Cardiac septum (tissue), 1 donor: ENCODE results near the gene ZNF674. TPM values are rescaled to one million over a fixed set of nuclear protein-coding genes. Genes with fewer than 3 reads are reported as not detected.

Experiments used
- DNase-seq: peaks from one replicate; pipeline ENCODE4 v3.0.0-alpha.2; 2020; ENCODE audit warnings: low spot score
- intact Hi-C: fragments of 100-400 bp; cut with DNase I; formaldehyde crosslinking; loops from one replicate; pipeline ENCODE4 v1.14.0; 2022
- long read RNA-seq: library from polyadenylated mRNA; unstranded; transcript quantifications from one replicate; pipeline ENCODE4 v2.0.0, GENCODE V29; 2021
- total RNA-seq: library from RNA; stranded (reverse); fragmentation: NEBNext Ultra II Directional; extraction: Animal tissue kit (Norgen Biotek cat#: 25700); gene quantifications from one replicate; pipeline ENCODE4 v1.2.1, GENCODE V29; 2021
- donor health status: DM: no; HTN: no; CAD: no.

The ZNF674 gene
- 2.0 TPM for total RNA-seq
- long read RNA-seq, partial matches to known transcripts: 0 of 1 reads
- long read RNA-seq, other reads (novel, unspliced or antisense): 1 of 1 reads

DNA sequence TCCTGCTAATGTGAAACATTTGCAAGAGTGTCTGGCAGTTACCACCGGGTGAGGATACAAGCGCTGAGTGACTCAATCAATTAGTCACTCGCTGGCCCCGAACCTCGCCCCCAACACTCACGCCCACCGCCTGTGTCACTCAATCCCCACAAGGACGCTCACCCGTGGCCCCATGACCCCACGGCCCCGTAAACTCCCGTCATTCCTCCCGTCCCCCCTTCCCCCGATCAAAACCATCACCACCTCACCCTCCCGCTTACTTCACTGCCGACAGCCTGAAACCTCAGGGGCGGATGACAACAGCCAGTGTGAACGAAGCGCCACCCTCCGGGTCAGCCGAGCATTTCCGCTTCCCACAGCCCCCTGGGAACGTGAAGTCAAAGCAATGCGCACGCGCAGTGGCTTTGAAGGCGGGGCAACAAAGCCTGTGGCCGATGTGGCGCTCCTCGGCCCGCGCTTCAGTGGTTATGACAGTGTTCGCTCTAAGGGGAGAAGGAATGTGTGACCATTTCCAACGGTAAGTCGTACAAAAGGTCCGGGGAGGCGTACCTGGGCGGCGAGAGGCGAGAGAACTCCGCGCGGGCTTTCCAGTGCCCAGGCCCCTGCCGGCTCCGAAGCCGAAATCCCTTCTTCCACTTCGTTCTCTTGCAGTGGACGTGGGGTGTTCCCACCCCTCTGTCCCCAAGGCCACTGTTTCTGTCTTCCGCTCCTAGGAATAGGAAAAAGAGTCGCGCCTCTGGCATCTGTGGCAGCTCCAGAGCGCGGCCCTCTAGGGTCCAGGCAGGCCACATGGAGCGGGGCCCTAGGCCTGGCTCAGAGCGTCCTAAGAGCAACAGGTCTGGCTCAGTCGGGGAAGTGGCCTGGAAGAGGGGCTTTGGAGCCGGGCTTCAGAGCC lies at the start of gene ZNF674:
Gene ZNF674, minus strand, starts transcription at position 311 of the 895 bp plus-strand sequence. CDS start 3,334 bp downstream, outside the sequence.
- intact Hi-C loops: no loop called here
- peak; percentile 97 for DNase-seq

DNA sequence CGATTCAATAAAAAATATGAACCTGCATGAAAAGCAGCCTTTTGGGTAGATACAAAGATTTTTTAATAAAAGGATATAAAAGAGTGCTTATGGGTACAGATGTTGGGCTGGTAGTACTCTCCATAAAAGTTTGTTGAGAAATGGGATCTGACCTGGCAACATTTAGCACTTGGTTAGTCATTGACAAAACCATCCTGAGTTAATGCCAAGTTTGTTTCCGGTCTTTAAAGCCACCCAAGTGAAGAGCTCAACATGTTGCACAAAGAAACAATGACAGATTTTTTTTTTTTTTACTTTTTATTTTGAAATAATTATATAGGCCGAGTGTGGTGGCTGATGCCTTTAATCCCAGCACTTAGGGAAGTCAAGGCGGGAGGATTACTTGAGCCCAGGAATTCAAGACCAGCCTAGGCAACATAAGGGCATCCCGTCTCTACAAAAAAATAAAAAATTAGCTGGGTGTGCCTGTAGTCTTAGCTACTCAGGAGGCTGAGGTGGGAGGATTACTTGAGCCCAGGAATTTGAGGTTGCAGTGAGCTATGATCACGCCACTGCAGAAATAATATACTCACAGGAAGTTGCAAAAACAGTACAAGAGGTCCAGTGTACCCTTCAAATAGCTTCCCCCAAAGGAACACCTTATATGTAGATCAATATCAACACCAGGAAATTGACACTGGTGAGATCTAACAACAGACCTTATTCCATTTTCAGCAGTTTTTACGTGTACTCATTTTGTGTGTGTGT lies 44.9 kb upstream of the ZNF674 start:
- intact Hi-C loops: no loop called here
- DNase-seq: no peak

DNA sequence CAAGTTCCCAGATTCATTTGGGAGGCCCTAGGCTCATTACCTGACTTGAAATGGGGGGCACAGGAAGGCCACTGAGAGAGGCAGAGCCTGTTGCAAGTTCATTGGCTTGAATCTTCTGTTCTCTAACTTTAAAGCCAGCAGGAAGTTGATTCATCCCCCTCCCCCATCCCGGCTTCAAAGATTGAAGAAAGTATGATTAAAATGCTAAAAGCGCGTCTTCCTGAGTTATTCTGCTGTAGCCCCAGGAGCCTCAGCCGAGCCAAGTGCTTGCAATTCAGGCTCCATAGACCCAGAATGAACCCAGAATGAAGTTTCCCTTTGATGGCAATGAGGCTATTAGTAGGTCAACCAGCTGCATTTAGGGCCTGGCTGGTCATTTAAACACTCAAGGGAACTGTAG lies 43.0 kb upstream of the ZNF674 start:
- no peak for DNase-seq
- intact Hi-C loops: no loop called here

DNA sequence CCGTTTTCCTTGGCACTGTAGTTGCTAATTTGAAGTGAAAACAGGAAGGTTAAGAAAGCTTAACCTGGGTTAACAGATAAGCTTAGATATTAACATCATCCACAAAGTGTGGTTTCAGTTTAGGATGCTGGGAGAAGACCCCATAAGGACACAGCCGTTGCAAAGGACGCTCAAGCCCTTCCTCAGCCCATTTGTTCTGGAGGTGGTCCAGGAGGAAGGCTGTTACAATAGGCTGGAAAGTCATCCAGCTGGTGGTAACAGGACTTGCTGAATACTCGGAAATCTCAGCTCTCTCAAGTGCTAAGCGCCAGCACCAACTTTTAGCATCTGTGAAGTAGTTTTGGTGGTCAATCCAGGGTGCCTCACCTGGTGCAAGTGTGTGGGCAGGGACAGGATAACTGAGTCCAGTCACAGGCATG lies 42.5 kb upstream of the ZNF674 start:
- no peak for DNase-seq

DNA sequence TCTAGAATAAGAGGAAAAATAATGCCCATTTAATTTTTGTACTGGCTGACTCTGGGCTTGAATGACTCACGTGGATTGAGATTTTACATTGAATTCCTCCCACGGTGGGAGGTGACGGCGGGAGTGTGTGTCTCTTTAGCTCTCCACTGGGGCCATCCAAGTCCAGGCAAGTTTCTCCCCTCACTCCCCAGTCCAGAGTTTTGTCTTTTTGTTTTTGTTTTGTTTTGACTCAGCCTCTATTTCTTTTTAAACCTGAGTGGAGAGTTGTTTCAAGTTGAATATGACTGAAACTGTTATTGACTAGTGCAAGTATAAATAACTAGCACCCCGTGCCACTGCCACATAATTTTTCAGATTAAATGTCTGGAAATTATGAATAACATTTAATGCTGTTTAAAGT lies 41.9 kb upstream of the ZNF674 start:
- intact Hi-C loops: no loop called here
- no peak for DNase-seq

More for the DNA sequence above, 42.5 kb upstream of the ZNF674 start:
- intact Hi-C loops: no loop called here

DNA sequence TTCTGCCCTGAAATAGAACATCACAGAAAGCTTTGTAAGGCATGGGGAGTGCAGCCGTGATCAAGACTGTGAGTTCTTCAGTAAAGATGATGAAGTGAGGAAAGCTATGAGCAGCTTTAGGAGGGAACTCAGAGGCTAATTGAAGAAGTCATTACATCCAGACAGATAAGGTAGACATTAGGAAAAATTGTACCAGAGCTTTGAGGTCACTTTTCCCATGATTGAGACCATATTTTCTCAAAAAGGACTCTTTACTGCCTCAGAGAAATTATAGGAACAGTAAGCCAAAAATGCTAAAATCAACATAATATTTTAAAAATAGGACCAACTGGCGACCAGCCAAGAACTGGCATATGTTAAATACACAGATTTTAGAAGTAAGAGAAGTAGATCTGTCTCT lies 39.5 kb upstream of the ZNF674 start:
- intact Hi-C loops: no loop called here
- no peak for DNase-seq

DNA sequence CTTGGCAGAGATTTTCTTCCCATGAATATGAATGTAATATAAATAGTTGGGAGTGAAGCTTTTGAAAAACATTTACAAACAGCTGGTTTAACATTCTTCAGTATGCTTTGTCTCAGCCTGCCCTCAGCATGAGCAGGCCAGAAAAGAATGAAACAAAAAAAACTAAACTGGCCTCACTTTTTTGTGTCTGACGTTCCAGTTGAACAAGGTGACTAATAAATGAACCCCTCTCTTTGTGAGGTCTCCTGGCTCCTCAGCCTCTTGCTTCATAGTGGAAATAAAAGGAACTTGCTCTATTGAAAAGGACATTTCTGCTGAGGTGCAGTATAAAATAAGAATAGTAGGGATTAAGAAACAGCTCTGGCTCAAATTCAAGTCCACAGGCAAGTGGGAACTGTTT lies 37.7 kb upstream of the ZNF674 start:
- intact Hi-C loops: no loop called here
- DNase-seq: no peak

DNA sequence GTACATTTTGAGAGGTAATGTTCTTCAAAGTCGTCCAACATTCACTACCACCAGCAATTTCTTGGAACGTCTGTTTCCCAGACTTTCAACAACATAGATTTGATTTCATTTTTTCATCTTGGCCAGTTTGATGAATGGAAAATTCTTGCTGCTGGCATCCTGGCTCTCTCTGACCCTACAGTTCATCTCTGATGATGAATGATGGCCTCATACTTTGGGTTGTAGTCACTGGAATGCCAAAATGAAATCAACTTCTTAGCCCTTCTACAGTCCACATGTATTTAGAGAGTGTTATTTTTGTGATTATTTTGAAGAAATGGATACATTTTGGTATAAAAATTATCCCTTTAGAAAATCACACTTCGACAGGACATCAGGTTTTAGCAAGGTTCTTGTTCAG lies 37.1 kb upstream of the ZNF674 start:
- no peak for DNase-seq
- intact Hi-C loops: no loop called here

DNA sequence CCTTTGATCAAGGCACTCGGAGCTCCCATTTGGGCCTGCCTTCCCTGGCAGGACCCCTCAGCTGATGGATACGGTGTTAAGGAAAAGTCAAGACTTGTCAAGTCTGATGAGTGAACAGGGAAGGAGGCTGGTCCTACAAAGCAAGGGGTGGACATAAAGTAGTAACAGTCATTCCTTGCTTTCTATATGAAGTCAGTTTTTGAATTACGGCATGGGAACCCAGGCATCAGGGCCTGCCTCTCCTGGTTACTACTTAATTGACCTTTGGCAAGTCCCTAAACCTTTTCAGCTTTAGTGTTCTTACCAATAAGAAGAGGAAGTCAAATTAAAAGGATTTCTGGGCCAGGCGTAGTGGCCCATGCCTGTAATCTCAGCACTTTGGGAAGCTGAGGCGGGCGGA lies 35.4 kb upstream of the ZNF674 start:
- DNase-seq: no peak
- intact Hi-C loops: no loop called here

DNA sequence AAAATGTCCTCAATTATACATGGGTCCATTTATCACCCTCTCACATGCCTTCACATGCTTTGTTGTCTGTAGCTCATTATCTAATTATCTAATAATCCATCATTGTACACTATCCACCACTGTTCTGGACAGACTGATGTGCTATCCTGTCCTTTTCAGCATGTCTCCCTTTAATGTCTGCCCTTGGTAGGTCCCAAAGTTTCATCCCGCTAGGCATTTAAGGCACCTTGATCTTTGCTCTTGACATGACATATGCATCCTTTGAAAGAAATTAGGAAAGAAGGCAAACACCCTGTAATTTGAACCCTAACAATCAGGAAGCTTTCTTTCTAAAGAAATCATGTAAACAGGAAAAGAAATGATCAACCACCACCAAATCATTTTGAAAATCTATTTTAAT lies 34.0 kb upstream of the ZNF674 start:
- intact Hi-C loops: no loop called here
- no peak for DNase-seq

DNA sequence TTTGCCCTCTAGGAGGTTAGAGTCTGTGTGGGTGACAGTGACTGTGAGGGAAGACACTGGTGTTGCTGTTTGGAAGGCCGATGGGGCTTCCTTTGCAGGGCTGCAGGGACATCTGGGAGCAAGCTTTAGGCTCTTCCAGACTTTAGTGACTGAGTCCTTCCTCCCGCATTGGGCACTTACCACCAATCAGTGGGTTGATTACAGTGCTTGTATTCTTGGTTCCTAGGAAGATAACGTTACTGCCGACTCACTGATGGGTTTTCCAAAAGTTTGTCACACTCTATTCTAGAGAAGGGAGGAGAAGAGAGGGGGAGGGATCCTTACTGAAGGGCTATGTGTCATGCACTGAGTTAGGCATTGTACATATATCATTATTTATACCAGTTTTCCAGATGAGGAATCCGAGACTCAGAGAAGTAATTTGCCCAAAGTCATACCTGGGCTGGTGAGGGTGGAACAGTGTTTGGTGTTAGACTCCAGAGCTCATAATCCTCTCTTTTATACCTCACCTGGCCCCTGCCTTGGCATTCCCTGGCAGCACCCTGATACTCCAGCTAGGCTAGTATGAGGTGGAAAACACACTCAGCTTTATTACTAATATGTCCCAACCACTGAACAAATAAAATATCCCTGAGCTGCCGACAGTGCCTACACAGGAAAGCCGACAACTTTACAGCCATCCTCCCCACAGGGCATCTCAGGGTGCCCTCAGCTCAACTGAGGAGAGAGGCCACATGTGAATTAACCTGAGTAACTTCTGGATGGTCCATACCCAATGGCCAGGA lies 32.2 kb upstream of the ZNF674 start:
- DNase-seq: no peak
- intact Hi-C loops: no loop called here

DNA sequence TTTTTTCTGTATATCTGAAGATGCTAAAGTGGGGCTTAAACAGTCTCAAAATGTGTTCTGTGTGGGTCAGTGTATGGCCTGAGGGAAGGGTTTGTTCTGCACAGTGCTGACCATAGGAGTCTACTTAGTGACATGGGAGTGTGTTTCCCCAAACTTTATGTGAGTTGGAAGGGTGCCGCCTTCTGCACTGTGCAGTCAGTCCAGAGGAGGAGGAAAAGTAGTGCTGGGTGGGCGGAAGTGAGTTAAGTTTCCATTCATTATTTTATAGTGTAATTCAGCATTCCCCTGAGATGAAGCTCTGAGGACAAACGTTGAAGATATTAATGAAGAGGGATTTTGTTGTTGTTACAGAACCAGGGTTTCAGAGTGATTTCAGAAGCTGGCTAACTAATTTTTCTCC lies 31.2 kb upstream of the ZNF674 start:
- intact Hi-C loops: no loop called here
- no peak for DNase-seq

DNA sequence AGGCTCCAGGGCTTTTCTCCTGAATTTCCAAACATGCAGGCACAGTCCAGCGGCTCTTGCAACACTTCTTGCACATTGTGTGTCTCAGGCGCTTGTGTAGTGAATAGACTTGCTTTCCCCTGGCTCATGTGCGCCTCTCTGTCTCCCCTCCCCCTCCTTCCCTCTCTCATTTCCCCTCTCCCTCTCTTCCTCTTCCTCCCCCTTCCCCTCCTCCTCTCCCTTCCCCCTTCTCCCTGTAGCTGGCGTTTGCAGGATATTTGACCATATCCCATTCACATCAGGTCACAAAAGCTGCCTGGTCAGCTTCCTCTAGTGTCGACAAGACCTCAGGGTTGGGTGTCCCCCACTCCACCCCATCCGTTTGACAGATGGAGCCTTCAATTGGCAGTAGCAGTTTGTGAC lies 30.8 kb upstream of the ZNF674 start:
- intact Hi-C loops: loop anchor here (2.0 kb wide), 1 partner anchor 67 kb away; no protein-coding TSS in a partner anchor
- DNase-seq: no peak

DNA sequence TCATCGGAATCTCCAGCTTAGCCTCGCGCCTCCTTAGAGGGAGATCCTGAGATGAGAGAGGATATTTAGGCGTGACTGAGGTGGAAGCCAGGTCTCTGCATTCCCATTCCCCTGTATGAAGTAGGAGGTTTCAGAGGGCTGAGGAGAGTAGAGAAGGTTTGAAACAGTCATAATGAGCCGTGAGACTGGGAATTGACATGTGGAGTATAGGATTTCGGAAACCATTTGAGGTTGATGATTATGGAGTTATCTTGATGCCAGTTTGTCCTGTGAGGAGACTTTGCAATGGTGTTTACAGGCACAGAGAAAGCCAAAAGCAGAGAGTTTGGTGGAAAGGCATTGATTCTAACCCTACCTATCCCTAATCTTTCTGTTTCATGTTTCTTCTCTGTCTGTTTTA lies 30.4 kb upstream of the ZNF674 start:
- intact Hi-C loops: loop anchor here (2.0 kb wide), 1 partner anchor 67 kb away; no protein-coding TSS in a partner anchor
- DNase-seq: no peak

DNA sequence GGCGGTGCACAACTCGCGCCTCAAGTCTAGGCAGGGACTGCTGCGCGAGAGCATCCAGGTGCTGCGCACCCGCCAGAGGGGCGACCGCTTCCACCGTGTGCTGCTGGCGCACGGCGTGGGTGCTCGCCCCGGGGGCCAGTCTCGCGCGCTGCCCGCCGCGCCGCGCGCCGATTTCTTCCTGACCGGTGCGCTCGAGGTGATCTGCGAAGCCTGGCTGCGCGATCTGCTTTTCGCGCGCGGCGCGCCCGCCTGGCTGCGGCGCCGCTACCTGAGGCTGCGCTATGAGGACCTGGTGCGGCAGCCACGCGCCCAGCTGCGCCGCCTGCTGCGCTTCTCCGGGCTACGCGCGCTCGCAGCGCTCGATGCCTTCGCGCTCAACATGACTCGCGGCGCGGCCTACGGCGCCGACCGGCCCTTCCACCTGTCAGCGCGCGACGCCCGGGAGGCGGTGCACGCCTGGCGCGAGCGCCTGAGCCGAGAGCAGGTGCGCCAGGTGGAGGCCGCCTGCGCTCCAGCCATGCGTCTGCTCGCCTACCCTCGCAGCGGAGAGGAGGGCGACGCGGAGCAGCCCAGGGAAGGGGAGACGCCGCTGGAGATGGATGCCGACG lies 29.7 kb upstream of the ZNF674 start:
- no peak for DNase-seq
- intact Hi-C loops: loop anchor here (2.0 kb wide), 1 partner anchor 68 kb away; no protein-coding TSS in a partner anchor

DNA sequence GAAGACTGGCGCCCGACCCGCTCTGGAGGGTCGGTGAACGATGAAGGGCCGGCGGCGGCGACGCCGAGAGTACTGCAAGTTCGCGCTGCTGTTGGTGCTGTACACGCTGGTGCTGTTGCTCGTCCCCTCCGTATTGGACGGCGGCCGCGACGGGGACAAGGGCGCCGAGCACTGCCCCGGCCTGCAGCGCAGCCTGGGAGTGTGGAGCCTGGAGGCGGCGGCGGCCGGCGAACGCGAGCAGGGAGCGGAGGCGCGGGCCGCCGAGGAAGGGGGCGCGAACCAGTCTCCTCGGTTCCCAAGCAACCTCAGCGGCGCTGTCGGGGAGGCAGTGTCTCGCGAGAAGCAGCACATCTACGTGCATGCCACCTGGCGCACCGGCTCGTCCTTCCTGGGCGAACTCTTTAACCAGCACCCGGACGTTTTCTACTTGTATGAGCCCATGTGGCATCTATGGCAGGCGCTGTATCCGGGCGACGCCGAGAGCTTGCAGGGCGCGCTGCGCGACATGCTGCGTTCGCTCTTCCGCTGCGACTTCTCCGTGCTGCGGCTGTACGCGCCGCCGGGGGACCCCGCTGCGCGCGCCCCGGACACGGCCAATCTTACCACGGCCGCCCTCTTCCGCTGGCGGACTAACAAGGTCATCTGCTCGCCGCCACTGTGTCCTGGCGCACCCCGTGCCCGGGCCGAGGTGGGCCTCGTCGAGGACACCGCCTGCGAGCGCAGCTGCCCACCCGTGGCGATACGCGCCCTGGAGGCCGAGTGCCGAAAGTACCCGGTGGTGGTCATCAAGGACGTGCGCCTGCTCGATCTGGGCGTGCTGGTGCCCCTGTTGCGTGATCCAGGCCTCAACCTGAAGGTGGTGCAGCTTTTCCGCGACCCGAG lies 28.9 kb upstream of the ZNF674 start:
- no peak for DNase-seq
- intact Hi-C loops: loop anchor here (2.0 kb wide), 1 partner anchor 69 kb away; no protein-coding TSS in a partner anchor

DNA sequence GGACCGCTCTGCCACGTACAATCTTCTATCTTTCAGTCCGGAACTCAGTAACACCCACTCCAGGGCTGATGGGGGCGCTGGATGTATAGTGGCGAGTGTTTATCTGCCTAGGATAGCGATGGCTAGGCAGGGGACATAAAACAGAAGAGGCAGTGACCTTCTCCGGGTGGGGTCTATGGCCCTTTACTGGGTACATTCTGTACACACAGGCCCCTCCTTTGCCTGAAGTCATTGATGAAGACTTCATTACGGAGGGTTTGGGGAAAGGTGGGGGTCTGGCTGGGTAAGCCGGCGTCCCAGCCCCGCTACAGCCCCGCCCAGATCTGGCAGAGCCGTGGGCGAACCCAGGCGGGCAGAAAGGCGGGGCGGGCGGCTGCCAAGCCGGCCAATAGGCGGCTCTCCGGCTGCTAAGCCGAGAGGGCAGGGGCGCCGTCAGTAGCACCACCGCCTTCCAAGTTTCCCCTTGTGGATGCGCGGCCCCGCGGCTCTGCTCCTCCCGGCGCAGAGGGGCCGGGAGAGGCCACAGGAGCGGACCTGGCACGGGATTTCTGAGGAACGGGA lies 28.2 kb upstream of the ZNF674 start, which contains the start of gene CHST7:
Gene CHST7, plus strand, starts transcription at position 435 of the 561 bp plus-strand sequence. CDS start 167 bp downstream, outside the sequence.
- DNase-seq: peak; percentile 79

More for the DNA sequence above, 28.2 kb upstream of the ZNF674 start, which contains the start of gene CHST7:
- intact Hi-C loops: no loop called here
